ENCODE results near the gene CAMTA1.
"Not testable (repeated sequence)": the region's sequence is repeated elsewhere in the genome, so short reads cannot be mapped to it uniquely, and the experiment has no call there.

Gene CAMTA1

DNA sequence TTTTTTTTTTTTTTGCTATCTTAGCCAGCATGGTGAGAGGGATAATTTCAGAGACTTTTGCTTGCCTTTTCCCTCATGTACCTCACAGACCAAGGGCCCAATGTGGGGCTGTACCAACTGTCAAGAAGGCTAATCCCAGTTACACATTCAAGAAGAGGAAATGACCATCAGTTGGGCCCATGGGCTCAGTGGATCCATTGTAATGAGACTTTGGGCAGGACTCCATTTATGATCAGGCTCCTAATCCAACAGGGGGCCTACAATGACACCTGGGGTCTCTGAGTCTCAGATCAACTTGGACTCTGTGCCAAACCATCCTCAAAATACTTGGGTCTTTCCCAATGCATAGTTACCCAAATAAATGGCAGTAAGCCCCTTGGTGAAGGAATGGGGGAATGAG is 535.4 kb downstream of the CAMTA1 start:
- TF ChIP-seq ZNF274 (IDR thresholded peaks at IDR 0.05; ENCODE audit: low read depth, low read length): no peak
- H3K4me3 ChIP-seq (ENCODE audit: low read length): no peak overlapping the region

DNA sequence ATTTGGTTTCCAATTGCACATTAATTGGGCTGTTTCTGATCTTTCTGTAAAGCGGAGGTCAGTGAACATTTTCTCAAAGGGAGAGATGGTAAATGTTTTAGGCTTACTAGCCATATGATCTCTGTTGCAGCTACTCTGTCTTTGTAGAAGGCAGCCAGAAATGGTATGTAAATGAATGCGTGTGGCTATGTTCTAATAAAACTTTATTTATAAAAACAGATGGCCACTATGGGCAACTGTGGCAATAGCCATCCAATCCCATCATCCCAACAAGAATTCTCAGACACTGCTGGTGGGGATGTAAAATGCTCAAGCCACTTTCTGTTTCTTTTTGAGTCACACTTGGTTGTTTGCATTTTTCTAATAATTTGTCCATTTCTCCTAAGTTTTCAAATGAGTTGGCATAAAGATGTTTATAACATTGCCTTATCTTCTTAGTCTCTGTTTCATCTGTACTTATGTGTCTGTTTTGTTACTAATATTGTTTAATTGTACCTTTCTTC is 537.1 kb downstream of the CAMTA1 start:
- TF ChIP-seq ZNF274 (IDR thresholded peaks at IDR 0.05; ENCODE audit: low read depth, low read length): no peak
- H3K4me3 ChIP-seq (ENCODE audit: low read length): no peak overlapping the region

DNA sequence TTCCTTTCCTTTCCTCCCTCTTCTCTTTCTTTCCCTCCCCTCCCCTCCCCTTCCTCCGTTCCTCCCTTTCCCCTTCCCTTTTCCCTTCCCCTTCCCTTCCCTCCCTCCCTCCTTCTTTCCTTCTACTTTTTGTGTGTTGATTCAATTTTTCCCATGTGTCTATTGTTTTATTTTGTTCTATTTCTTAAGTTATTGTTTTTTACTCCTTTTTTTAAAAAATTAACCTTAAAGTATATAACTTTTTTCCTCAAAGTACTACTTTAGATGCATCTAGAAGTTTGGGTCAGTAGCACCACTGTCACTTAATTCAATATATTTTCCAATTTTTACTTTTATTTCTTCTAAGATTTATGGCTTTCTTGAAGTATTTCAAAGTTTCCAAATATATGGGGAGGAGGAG is 537.7 kb downstream of the CAMTA1 start:
- TF ChIP-seq ZNF274 (IDR thresholded peaks at IDR 0.05; ENCODE audit: low read depth, low read length): no peak
- no peak overlapping the region for H3K4me3 ChIP-seq (ENCODE audit: low read length)

DNA sequence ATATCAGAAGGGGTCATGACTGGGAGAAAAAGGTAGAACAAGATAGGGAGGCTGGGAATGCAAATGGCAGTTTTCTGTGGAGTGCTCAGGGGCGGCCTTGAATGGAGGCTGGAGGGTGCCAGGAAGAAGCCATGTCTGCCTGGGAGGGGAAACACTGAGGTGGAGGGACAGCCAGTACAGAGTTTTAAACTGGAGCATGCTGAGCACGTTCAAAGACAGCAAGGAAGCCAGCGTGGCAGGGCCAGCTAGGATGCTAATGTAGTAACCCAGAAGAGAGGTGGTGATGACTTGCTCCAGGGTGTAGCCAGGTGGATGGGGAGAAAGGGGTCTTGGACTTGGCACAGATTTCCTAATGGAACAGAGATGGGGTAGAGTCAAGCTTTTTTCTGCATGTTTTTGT is 540.0 kb downstream of the CAMTA1 start:
- no peak for TF ChIP-seq ZNF274 (IDR thresholded peaks at IDR 0.05; ENCODE audit: low read depth, low read length)
- H3K4me3 ChIP-seq (ENCODE audit: low read length): no peak overlapping the region

DNA sequence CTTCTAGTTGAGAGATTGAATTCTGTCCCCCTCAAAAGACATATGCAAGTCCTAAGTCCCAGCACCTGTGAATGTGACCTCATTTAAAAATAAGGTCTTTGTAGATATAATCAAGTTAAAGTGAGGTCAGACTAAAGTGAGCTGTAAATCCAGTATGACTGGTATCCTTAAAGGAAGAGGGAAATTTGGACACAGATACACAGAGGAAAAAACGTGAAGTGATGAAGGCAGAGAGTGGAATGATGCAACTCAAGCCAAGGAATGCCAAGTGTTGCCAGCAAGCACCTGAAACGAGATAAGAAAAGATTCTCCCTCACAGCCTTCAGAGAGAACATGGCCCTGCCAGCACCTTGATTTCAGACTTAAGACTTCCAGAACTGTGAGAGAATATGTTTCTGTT is 541.1 kb downstream of the CAMTA1 start:
- no peak overlapping the region for H3K4me3 ChIP-seq (ENCODE audit: low read length)
- no peak for TF ChIP-seq ZNF274 (IDR thresholded peaks at IDR 0.05; ENCODE audit: low read depth, low read length)

DNA sequence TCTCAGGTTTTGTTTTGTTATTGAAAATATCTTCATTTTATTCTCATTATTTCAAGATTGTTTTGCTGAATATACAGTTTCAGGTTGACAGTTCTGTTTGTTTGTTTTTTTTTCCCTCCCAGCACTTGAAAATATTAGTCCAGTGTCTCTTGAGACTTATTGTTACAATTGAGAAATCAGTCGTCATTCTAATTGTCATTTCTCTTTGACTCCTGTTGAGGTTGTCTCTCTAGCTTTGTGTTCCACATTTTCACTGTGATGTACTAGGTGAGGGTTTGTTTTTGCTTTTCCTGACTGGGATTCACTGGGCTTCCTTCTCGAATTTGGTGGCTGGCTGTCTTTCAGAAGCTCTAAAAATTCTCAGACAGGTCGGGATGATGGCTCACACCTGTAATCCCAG is 542.6 kb downstream of the CAMTA1 start:
- H3K4me3 ChIP-seq (ENCODE audit: low read length): no peak overlapping the region
- no peak for TF ChIP-seq ZNF274 (IDR thresholded peaks at IDR 0.05; ENCODE audit: low read depth, low read length)

DNA sequence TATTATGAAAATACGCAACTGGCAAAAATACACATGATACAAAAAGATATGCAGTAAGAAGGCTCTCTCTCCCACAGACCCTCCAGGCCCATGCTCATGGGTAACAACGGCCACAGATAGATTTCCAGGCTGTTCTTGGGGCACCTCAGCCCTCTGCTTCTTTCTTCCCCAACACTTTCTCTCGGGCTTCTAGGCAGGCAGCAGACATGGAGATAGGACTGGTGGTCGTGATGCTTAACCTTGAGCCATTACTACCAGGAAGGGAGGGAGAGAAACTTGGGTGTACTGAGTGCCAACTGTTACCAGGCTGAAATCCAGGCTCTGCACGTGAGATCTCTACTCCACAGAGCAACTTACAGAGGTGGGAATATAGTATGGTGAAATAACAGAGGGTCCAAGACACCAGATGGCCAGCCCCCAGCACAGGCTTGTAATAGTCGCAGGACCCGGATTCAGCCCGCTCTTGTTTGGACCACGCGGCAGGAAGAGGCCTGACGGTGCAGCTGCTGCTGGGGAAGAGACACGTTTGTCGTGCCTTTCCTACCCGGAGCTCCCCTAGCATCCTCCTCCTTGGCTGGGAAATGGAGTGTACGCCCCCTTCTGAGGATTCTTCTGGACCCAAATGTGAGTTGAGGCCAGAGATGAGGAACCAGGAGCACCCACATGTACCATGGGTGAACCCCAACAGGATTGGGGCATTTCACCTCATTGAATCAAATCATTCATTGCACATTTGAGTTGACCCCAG is 544.8 kb downstream of the CAMTA1 start:
- no peak overlapping the region for H3K4me3 ChIP-seq (ENCODE audit: low read length)

DNA sequence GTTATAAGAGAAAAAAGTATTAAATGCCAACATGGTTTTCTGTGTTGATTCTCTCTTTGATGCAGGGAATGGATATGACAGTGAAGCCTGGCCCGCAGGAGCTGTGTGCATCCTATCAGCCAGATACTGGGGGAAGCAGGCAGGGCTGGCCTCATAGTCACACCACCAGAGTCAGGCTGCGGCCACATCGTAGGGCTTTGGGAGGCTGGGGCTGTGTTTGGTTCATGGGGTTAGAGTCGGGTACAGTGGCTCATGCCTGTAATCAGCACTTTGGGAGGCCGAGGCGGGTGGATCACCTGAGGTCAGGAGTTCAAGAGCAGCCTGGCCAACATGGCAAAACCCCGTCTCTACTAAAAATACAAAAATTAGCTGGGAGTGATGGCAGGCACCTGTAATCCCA is 545.5 kb downstream of the CAMTA1 start:
- not testable (repeated sequence) for H3K4me3 ChIP-seq (ENCODE audit: low read length)

More for the DNA sequence above, 544.8 kb downstream of the CAMTA1 start:
- no peak for TF ChIP-seq ZNF274 (IDR thresholded peaks at IDR 0.05; ENCODE audit: low read depth, low read length)

DNA sequence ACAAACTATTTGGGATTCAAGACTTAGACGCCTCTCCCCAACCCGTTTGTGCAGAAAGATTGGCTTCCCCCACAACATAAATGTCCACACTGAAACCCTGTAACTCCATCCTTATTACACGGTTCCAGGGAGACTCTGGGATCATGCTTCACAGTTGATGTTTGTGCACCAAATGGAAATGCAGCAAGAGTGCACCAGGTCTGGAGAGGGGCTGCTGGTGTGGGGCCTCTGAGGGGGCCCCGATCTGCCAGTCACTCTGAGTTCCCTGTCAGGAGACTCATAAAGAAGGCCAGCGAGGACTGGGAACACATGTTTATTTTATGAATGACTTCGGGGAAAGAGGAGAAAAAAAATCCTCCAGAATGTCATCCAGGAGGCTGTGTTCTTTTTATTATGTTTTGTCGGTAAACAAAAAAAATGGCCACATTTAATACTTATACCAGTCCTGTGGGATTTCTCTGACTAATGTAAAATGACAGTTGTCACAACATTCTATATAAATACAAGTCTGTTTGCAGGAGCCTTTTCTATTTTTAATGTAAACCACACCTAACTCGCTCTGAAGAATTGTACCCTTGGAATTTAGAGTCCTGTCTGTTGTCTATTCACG is 546.8 kb downstream of the CAMTA1 start:
- H3K4me3 ChIP-seq (ENCODE audit: low read length): no peak overlapping the region
- TF ChIP-seq ZNF274 (IDR thresholded peaks at IDR 0.05; ENCODE audit: low read depth, low read length): no peak

DNA sequence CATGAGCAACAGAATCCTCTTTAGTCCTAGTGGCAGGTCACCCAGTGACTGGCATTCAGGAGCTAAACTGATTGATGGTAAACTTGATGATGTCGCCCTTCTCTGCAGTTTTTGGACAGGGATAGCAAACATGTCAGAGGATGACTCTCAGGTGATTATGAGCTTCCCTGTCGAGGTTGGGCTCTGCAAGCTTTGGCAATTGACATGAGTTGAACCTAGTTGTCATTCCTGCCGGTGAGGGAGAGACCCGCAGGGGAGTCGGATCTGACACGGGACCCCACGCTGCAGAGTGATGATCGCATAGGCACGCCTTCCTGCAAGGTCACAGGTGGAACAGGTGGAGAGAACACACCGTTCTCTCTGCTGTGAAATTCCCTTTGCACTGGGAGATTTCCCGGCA is 547.8 kb downstream of the CAMTA1 start:
- no peak overlapping the region for H3K4me3 ChIP-seq (ENCODE audit: low read length)
- no peak for TF ChIP-seq ZNF274 (IDR thresholded peaks at IDR 0.05; ENCODE audit: low read depth, low read length)

DNA sequence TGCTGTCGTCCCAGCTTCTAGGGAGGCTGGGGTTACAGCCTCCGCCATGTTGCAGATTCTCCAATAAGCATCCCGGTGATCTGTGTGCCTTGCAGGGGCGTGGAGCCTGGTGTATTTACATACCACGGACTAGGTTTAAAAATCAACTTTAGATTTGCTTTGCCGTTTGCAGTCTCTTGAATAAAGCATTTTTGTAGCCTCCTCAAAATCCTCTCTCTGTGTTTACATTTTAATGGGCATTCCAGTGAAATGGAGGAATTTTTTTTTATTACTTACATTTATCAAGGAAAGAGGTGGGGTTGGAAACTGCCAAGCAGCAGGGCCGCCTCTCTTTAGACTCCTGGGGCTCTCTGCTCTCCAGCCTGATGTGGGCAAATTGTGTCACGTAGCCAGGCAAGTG is 548.4 kb downstream of the CAMTA1 start:
- TF ChIP-seq ZNF274 (IDR thresholded peaks at IDR 0.05; ENCODE audit: low read depth, low read length): no peak
- H3K4me3 ChIP-seq (ENCODE audit: low read length): no peak overlapping the region

DNA sequence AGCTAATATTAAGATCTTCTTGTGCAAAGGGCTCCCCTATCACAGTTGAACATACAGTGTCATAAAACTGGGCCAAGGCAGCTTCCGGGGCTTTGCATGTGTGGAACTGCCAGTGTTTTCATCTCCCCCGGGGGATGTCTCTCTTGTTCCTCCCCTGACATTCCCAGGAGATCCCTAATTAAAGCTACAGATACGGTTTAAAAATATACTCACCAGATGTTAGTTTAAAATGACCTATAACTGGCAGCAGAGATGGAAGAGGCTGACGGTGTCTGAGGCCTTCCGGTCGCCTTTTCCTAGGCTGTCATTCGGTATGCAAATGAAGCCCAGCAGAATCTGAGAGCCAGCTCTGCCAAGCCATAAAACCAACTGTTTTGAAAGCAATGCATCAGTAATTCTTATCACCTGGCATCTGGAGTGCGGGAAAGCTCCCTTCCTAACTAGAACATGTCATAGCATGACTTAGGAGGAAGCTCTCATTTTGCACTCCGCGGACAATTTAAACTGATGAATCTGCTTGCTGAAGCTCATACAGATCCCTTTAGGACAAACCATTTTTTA is 549.3 kb downstream of the CAMTA1 start:
- TF ChIP-seq ZNF274 (IDR thresholded peaks at IDR 0.05; ENCODE audit: low read depth, low read length): no peak
- no peak overlapping the region for H3K4me3 ChIP-seq (ENCODE audit: low read length)

DNA sequence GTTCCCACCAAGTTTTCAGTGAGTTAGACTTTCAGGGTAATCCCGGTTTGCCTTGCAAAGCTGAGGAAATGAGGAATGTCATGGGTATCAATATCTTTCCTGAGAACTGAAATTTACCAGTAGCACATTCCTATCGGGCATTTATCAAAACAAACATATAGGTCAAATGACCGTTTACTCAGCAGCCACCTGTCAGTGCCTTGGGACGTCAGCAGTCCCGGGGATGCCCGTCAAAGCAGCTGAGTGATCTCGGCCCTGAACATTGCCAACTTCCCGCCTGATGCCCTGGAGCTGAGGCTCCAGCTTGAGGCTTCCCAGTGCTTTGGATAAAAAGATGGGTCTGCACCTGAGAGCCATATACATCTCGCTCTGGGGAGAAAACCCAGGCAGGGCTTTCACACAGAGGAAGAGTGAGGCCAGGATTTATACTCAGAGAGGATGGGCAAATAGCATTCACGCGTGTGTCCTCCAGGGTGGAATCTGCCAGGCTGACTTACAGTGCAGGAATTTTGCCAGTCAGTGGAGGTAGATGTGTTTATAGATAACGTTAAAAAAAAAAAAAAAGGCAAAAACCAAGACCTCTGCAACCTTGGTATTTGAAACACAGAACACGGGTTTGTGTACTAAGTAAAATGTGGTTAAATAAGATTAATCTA is 550.1 kb downstream of the CAMTA1 start:
- TF ChIP-seq ZNF274 (IDR thresholded peaks at IDR 0.05; ENCODE audit: low read depth, low read length): no peak
- no peak overlapping the region for H3K4me3 ChIP-seq (ENCODE audit: low read length)

DNA sequence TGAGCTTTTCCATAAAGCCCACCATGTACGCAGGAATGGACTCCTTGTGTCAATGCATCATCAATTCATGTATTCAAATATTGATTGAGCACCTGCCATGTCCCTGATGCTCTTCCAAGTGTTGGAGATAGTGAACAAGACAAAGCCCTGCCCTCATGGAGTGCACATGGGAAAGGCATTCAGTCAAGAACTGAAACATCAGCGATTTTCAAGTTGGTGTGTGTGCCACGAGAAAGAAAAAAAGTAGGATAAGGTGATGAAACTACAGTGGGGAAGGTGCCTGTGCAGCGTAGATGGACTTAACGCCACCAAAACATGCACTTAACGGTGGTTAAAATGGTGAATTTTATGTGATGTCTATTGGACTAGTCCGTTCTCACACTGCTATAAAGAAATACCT is 553.2 kb downstream of the CAMTA1 start:
- no peak for TF ChIP-seq ZNF274 (IDR thresholded peaks at IDR 0.05; ENCODE audit: low read depth, low read length)
- no peak overlapping the region for H3K4me3 ChIP-seq (ENCODE audit: low read length)

DNA sequence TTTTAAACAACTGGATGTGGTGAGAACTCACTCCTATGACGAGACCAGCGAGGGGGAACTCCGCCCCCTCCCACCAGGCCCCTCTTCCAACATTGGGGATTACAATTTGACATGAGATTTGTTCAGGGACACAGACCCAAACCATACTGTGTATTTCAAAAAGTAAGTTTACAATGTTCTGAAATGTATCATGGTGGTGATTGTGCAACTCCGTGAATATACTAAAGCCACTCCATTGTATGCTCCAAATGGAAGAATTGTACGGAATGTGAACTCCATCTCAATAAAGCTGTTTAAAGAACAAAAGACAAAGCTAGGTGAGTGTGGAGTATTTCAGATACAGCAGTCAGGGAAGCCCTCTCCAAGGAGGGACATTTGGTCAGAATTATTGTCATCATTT is 553.8 kb downstream of the CAMTA1 start:
- no peak for TF ChIP-seq ZNF274 (IDR thresholded peaks at IDR 0.05; ENCODE audit: low read depth, low read length)
- no peak overlapping the region for H3K4me3 ChIP-seq (ENCODE audit: low read length)

All from GM08714 (cell line).